HG02588 (cell line): ENCODE measurements around the gene LZTR1.

Experiments
- ATAC-seq: cut with Tn5 transposase; IDR thresholded peaks from one replicate; pipeline ENCODE4 v1.9.1; 2021; ENCODE audit warnings: mild to moderate bottlenecking, moderate library complexity; ENCODE audit not compliant: unreplicated experiment

The LZTR1 gene

DNA sequence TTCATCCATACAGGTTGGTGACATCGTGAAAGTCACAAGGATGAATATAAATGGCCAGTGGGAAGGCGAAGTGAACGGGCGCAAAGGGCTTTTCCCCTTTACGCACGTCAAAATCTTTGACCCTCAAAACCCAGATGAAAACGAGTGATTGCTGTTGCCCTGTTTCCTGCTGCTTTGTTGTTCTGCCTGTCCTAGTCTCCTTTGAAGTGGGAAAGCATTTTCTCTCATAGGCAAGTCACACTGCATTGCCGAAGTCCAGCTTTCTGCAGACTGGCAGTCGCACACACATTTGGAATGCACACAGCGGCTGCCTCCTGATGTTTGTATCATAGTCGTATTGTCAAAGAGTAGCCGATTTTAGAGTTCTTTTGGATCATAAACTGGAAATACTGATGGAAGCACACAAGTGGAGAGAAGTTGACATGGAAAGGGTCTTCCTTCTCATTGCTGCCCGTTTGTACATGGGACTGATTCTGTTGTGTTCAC is 32.4 kb upstream of the LZTR1 start:
- no peak for ATAC-seq

DNA sequence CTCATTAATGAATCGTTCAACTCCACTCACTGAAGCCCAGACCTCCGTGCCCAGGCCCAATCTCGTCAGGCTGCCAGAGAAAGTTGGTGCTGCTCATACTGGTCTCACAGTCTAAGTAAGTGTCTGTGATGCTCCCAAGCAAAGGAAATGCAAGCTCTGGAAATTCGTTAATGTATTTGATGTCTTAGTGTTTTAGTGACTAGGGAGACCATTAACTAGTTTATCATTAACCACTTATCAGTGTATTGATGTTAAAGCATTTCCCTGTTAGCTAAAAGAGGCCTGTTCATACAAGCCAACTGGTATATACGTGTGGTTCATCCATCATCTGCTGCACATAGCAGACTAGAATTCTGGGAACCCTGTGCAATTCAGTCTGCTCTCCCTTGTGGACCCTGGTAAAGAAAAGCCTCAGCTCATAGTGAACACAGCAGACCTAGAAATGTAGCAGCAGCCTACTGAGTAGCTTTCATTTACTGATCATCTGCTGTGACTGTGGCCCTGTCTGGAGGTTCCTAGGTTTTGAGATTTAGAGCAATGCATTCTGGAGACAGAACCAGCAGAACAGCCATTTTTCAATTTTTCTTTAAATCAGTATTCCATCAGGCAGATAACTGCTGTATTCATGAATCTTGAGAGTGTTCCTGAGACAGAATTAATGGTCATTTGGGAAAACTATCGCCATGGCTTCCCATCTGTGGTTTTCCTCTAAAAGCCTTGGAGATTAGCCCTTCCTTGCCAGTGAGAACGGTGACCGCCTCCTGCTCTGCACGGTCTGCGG is 30.8 kb upstream of the LZTR1 start:
- ATAC-seq = no peak

DNA sequence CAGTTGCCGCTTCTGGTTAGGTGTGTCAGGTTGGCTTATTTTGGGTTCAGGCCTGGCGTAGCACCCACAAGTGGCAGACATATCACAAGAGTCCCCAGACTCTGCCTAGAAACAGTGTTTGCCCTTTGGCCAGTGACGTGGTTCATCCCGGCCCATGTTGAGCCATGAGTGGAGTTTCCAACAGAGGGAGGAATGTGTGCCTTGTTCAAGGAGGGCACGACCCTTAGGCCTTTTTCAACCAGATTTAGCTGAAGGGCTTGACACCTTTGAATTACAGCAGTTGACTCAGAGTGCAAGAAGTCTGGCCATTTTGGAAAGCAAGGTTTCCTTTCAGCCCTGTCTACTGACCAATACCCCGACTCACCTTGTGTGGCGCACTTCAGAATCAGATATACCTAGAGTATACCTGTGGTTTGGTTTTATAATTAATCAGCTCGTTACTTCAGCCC is 30.1 kb upstream of the LZTR1 start:
- ATAC-seq = no peak

DNA sequence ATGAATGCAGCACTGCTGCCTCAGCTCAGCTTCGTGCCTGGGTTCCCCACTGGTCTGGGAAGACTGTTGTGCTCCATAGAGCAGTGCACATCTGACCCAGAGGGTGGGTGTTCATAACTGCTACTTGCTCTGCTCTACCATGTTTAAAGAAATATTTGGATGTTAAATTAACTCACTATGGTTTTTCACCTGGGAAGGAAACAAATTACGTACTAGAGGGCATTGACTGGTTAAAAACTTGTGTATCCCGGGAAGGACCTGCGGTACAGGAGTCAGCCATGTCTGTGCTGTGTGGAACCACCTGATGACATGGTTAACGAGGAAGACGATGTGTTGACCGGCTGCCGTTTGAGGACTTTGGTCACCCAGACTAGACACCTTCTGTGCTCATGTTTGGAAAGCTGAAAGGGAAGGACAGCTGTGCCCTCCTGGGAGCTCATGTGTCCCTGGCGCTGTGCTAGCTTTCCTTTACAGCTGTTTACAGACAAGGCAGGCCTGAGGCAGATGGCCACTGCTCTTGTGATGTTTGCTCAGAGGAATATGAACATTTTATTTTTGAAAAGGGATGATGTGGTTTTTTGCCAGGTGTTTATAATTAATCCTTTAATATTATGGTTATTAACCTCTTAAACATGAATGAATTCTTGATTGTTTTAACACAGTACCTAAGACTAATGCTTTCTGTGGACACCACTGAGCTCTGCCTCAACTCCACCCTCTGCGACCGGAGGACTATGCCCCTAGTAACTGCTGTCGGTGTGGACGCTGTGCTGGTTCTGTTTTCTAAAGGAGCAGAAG is 29.4 kb upstream of the LZTR1 start:
- ATAC-seq = no peak

DNA sequence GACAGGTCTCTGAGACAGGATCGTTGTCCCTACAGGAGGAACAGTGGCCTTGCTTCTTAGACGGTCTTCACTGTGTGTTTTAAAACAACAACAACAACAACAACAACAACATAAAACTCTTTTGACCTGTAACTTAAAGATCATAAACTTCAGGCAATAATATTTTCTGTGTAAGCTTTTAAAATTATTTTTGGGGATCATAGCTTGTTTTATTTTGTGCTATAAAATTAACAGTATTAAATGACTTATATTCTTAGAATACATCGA is 28.8 kb upstream of the LZTR1 start:
- ATAC-seq = no peak

DNA sequence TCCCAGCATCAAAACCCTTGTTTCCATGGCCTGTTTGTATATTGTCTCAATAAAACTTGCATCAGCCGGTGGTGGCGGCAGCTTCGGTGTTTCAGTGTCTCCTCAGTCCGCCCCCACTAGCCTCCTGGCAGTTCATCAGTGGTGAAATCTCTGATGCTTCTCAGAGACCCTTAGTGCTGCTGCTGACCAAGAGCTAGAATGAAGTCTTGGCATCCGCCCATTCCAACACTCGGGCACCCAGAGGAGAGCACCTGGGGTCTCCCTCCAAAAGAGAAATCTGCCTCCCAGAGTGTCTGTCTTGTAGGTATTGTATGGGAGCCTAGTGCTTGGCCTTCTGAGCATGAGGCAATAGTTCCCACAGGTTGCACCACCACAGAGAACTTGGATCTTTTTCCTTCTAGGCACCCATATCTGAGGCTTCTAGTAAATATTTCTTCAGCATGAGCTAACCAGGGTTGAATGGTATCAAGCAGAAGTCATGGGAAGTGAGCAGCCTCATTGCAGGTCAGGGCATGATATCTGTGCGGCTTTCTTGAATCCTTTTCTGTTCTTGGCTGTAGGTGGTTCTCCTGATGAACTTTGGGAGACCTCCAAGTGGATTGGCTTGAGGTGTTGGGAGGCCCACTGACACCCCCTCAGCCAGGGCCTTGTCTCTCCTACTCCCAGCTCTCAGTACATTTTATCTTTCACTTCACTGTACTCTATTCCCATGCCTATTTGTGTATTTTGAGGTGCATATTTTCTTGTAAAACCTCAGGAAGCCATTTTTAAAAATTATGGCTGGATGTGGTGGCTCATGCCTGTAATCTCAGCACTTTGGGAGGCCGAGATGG is 28.2 kb upstream of the LZTR1 start:
- no peak for ATAC-seq

DNA sequence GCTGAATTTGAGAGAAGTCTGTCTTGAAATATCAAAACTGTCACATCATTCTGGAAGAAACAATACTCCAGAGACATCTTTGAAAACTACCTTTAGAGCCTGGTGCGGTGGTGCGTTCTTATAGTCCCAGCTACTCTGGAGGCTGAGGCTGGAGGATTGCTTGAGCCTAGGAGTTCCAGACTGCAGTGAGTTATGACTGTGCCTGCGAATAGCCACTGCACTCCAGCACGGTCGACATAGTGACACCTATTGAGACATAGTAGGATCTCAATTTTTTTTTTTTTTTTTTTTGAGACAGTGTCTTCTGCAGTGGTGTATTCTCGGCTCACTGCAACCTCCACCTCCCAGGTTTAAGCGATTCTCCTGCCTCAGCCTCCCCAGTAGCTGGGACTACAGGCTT is 26.5 kb upstream of the LZTR1 start:
- ATAC-seq = no peak

DNA sequence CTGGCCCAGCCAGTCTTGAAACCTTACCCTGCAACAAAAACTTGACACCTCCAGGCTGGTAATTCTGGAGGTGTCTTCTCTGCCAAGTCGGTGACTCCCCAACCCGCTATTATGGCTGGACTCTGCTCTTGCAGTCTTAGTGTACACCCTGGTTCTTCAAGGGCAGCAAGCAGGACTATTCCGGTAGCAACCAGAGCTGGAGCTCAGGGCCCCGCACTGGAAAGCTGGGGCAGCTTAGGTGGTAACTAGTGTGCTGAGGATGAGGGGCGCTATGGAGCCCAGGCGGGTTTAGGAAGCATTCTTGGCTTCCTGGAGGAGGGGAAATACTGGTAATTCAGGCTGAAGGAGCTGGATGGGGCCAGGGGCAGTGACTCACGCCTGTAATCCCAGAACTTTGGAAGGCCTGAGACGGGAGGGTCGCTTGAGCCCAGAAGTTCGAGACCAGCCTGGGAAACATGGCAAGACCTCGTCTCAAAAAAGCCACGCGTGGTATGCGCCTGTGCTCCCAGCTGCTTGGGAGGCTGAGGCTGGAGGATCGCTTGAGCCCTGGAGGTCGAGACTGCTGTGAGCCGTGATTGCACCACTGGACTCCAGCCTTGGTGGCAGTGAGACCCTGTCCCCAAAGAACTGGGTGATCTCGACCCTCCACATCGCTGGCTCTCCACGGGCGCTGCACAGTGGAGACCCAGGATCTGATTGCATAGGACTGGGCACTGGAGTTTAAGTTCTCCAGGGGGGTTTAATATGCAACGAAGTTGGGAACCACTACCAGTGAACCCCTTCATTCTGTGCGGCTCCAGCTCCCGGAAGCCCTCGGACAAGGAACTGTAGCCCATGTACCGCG is 25.6 kb upstream of the LZTR1 start:
- no peak for ATAC-seq

DNA sequence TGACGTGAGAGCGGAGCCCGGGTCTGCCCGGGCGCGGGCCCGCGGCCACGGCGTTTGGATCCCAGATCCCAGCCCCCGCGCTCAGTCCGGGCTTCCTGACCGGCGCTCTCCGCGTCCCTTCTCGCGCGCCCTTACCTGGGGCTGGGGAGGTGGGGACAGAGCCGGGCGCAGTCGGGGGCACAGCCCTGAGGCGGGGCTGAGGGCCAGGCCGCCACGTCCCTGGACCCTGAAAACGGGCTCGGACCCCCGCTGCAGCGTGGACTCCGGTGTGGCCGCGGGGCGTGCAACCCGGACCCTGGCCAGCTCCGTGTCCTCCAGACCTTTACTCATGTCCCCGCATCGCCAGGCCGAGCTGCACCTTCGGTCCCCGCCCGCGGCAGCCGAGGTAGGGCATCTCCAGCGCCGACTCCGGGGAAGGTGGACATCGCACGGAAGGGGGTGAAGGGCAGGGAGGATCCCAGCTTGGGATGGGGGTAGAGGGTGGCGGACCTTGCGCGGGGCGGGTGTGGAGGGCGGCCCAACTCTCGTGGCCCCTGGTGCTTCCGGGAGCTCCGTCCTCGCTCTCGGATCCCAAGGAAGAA is 24.9 kb upstream of the LZTR1 start:
- ATAC-seq = no peak

DNA sequence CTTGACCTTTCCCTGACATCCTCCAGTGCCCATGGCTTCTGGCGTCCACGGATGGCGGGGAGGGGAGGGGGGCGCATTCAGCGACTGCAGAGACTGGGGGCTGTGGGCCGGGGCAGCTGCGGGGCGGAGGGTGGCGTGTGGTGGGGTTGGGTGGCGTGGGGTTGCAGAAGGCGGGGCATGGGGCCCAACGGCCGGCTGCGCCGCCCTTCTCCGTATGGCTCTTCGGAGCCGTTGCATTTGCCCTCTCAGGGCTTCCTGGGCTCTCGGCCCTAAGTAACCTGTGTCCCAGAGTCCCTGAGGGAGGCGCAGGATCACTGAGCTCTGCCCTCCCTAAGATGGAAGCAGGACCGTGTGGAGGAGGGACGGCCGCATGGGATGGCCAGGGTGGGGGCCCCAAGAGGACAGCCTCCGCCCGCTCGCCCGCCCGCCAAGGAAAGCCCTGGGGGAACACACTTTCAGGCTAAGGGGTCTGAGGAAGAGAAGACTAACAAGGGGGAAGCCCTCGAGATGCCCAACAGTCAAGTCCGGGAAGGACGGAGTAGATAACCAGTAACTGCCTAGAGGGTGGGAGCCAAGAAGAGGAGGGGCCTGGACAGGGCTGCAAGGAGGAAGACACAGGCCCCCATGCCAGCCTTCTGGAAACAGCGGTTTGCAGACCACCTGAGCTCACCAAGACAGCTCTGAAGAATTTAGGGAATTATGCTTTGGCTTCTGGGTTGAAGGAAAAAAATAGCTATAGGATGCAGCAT is 24.2 kb upstream of the LZTR1 start:
- ATAC-seq = no peak

DNA sequence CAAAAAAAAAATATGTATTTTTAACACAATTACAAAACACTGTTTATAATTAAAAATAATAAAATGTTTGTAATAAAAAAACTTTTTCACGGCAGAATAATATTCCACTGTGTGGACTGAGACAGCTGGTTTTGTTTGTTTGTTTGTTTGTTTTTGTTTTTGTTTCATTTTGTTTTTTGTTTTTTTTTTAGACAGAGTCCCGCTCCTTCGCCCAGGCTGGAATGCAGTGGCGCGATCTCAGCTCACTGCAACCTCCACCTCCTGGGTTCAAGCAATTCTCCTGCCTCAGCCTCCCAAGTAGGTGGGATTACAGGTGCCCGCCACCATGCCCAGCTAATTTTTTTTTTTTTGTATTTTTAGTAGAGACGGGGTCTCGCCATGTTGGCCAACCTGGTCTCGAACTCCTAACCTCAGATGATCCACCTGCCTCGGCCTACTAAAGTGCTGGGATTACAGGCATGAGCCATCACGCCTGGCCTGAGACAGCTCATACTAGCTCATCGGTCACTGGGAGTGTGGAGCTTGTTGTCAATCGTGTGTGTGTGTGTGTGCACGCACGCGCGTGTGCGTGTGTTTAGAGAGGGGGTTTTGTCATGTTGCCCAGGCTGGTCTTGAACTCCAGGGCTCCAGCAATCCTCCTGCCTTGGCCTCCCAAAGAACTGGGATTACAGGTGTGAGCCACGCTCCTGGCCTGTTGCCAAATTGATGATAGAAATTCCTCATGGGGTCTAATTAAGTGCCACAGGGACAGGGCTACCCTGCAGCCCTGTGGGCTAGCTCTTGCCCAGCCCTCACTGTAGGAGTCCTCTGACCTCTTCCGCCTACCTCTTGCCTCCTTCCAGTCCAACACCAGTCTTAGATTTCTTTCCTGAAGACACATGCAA is 22.3 kb upstream of the LZTR1 start:
- no peak for ATAC-seq

DNA sequence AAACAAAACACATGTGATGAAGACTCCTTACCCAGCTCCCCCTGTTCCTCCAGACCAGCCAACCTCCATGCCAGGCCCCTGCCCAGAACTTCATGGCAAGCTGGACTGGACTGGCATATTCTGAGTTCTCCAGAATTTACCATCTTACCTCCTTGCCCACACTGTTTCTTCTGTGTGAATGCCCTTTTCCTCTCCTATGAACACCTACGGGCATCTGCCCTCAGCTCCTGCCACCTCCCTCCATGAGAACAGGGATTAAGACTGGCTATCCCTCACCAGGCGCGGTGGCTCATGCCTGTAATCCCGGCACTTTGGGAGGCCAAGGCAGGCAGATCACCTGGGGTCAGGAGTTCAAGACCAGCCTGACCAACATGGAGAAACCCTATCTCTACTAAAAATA is 21.5 kb upstream of the LZTR1 start:
- no peak for ATAC-seq

DNA sequence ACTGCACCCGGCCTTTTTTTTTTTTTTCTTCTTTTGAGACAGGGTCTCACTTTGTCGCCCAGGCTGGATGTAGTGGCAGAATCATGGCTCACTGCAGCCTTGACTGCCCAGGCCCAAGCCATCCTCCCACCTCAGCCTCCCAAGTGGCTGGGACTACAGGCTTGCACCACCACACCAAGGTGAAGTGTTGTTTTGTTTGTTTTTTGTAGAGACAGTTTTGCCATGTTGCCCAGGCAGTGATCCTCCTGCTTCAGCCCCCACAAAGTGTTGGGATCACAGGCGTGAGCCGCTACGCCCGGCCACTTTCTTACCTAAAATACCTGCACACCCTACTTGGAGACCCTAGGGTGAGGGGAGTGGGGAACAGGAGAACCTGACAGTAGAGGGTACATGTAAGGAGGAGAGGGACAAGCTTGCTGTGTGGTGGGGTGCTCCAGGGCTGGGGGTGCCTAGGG is 19.6 kb upstream of the LZTR1 start:
- ATAC-seq = no peak

DNA sequence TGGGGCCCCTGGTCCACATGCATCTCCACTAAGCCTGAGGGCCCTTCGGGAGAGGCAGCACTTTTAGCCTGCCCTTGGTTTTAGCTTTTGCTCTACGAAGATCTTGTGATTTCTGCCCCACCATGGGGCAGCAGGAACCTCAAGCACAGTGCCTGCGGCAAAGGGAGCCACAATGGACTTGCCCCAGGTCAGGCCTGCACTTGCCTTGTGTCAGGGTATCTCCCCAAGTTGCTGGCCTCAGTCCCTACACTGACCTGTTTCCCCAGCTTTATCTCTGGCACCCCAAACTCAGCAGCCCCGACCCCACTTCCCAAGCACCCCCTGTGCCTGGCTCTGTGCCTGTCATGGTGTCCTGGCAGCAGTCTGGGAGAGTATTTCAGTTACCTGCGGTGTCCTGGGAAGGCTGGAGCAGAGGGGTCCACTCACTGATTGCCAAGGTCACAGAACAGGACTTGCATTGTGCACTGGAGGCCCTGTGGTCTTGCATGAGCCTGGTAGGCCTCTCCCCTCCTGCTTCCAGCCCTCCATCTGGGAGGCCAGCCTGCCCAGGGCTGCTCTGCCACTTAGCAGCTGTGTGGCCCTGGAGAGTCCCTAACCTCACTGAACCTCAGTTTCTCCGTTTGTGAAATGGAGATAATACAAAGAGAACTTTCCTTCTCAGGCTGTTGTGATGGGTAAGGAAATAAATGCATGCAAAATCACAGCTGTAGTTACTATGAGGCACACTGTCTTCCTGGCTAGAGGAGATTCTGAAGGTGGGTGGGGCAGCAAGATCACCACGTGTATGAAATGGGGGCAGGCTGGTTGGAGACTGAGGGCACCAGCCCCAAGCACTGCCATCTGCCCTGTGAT is 18.7 kb upstream of the LZTR1 start:
- ATAC-seq = no peak

DNA sequence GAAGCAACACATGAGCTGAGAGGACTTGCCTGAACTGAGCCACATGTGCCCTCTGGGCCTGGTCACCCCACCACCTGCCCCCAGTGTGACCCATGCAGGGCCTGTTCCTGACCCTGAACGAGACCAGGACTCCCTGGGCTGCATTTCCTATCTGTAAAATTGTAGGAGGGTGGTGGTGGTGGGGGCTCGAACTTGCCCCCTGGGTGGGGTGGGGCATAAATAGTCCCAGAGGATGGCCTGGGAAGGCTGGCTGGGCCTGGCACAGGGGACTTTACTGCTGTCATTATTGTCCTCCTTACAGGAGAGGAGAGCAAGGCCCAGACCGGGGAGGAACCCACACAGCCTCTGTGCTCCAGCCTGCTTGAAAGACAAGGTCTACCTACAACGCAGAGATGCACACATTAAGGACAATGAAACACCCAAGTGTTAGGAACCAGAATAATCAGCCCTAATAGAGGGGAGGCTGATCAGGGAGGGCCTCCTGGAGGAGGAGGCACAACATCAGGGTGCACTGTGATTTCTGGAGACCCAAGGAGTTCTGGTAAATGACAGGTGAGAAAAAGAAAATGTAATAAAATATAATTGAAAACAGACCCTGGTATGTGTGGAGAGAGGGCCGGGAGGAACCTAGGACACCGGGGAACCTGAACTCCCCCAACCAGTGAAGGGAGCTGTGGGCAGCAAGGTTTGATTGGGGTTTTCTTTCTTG is 17.9 kb upstream of the LZTR1 start:
- ATAC-seq = no peak

DNA sequence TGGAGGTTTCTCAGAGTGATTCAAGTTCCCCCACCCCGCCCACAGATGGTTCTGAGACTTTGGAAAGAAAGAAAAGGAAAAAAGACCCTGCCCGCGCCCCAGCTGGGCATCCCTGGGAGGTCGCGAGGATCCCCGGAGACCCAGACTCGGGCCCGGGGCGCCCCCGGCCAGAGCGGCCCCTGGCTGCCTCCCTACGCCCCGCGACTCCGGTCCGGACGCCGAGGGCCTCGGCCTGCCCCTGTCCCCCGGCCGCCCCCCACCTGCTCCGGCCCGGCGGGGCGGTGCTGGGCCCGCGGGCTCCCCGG is 17.3 kb upstream of the LZTR1 start:
- ATAC-seq = no peak
